Suprapubic skin (tissue), 4 donors: Measurements from ENCODE around the gene SAMD14. TPM values are rescaled to one million over a fixed set of nuclear protein-coding genes. Genes with fewer than 3 reads are reported as not detected.
A peak's percentile ranks its signal among the peaks of the same experiment; 100 is the strongest.

Experiments used
- DNase-seq, 2 donors: peaks; one replicate each; pipeline ENCODE4 v3.0.0-alpha.2; 2019; ENCODE audit warnings: low spot score in 2 of 2
- H3K27ac ChIP-seq: fragments of 200-600 bp; sonication (generic); one replicate; pipeline ENCODE4 v1.5.1; 2019
- H3K27me3 ChIP-seq: fragments of 200-600 bp; sonication (generic); one replicate; pipeline ENCODE4 v1.5.1; 2019
- H3K36me3 ChIP-seq: fragments of 200-600 bp; sonication (generic); one replicate; pipeline ENCODE4 v1.5.1; 2019
- H3K4me1 ChIP-seq: fragments of 200-600 bp; sonication (generic); one replicate; pipeline ENCODE4 v1.5.1; 2019
- H3K4me3 ChIP-seq: fragments of 200-600 bp; sonication (generic); one replicate; pipeline ENCODE4 v1.5.1; 2019; ENCODE audit warnings: mild to moderate bottlenecking
- H3K9me3 ChIP-seq: fragments of 200-600 bp; sonication (generic); one replicate; pipeline ENCODE4 v1.5.1; 2019
- CTCF ChIP-seq, 2 donors: fragments of 200-600 bp in 1 of 2; fragments of 450-650 bp in 1 of 2; sonication (generic) in 1 of 2; IDR thresholded peaks; one replicate each; pipeline ENCODE4 v1.5.1; 2016 to 2019; ENCODE audit warnings: antibody characterized with exemption in 2 of 2, mild to moderate bottlenecking in 1 of 2, moderate library complexity in 1 of 2
- EP300 ChIP-seq: sonication (generic); formaldehyde crosslinking; IDR thresholded peaks from one replicate; pipeline ENCODE4 v1.6.1; 2017; ENCODE audit warnings: antibody characterized with exemption
- POLR2A ChIP-seq, 2 donors: fragments of 450-650 bp; IDR thresholded peaks; one replicate each; pipeline ENCODE4 v1.6.1; 2017; ENCODE audit warnings: antibody characterized with exemption in 2 of 2, mild to moderate bottlenecking in 2 of 2, moderate library complexity in 2 of 2
- POLR2AphosphoS5 ChIP-seq, 3 donors: sonication (generic); formaldehyde crosslinking; IDR thresholded peaks; one replicate each; pipeline ENCODE4 v1.6.1; 2017; ENCODE audit warnings: antibody characterized with exemption in 3 of 3
- WGBS: methylation state at CpG from one replicate; pipeline ENCODE4 v1.1.5; 2018; 5-methylcytosine and 5-hydroxymethylcytosine counted together
- total RNA-seq, 4 donors: library from RNA; depleted of rRNA; stranded (reverse); fragments of >200 nt; gene quantifications; one replicate each; pipeline ENCODE4 v1.1.0, GENCODE V29; 2016

The SAMD14 gene
- total RNA-seq, 4 donors from 2014 or later: 0.68 TPM; not detected in 3

GRCh38 chr17:50118828-50119218, 11.1 kb downstream of the SAMD14 start:
- WGBS: 91% methylated on average over 4 of the region's 4 CpGs
- Histone ChIP-seq H3K27me3 (peaks cover 13% of the 10 kb centered on the region), H3K4me3 (no peak overlapping the region), H3K4me1 (peaks cover 9% of the 10 kb centered on the region), H3K27ac (no peak overlapping the region), H3K9me3 (no peaks in the 10 kb centered on the region), H3K36me3 (no peaks in the 10 kb centered on the region)
- TF ChIP-seq CTCF (IDR thresholded peaks at IDR 0.05) (no peak), POLR2A (IDR thresholded peaks at IDR 0.05) (no peak), EP300 (no peak), POLR2AphosphoS5 (IDR thresholded peaks at IDR 0.05) (no peak)
- no peak for DNase-seq

GRCh38 chr17:50118076-50118827, 11.7 kb downstream of the SAMD14 start:
- no peak for TF ChIP-seq POLR2AphosphoS5 (IDR thresholded peaks at IDR 0.05)
- TF ChIP-seq POLR2A (IDR thresholded peaks at IDR 0.05): no peak
- no peak for TF ChIP-seq CTCF (IDR thresholded peaks at IDR 0.05)
- no peak for TF ChIP-seq EP300
- H3K9me3 ChIP-seq: no peaks in the 10 kb centered on the region
- H3K4me1 ChIP-seq: peaks cover 11% of the 10 kb centered on the region
- H3K27ac ChIP-seq: no peak overlapping the region
- no peak overlapping the region for H3K4me3 ChIP-seq
- DNase-seq: no peak
- H3K27me3 ChIP-seq: peaks cover 13% of the 10 kb centered on the region
- WGBS: 81% methylated on average over 20 of the region's 23 CpGs
- H3K36me3 ChIP-seq: no peaks in the 10 kb centered on the region

GRCh38 chr17:50117202-50118051, 12.5 kb downstream of the SAMD14 start:
- DNase-seq: no peak
- no peaks in the 10 kb centered on the region for H3K36me3 ChIP-seq
- H3K27ac ChIP-seq: no peak overlapping the region
- 44% methylated on average over 4 of the region's 64 CpGs for WGBS
- H3K9me3 ChIP-seq: no peaks in the 10 kb centered on the region
- peaks cover 19% of the 10 kb centered on the region for H3K4me1 ChIP-seq
- peaks cover 13% of the 10 kb centered on the region for H3K27me3 ChIP-seq
- no peak for TF ChIP-seq POLR2AphosphoS5 (IDR thresholded peaks at IDR 0.05)
- peak; percentile 54 to 81 for TF ChIP-seq CTCF (IDR thresholded peaks at IDR 0.05)
- peak overlapping the region; percentile 30 for H3K4me3 ChIP-seq

GRCh38 chr17:50115756-50116155, 14.2 kb downstream of the SAMD14 start:
- no peak for TF ChIP-seq EP300
- no peak for TF ChIP-seq POLR2AphosphoS5 (IDR thresholded peaks at IDR 0.05)
- TF ChIP-seq CTCF (IDR thresholded peaks at IDR 0.05): no peak
- TF ChIP-seq POLR2A (IDR thresholded peaks at IDR 0.05): no peak
- no peaks in the 10 kb centered on the region for H3K9me3 ChIP-seq
- DNase-seq: no peak
- H3K4me1 ChIP-seq: peaks cover 34% of the 10 kb centered on the region
- H3K27ac ChIP-seq: no peak overlapping the region
- H3K36me3 ChIP-seq: no peaks in the 10 kb centered on the region
- 74% methylated on average over 14 of the region's 17 CpGs for WGBS
- peaks cover 13% of the 10 kb centered on the region for H3K27me3 ChIP-seq
- H3K4me3 ChIP-seq: no peak overlapping the region

- 23% methylated on average over 6 of the region's 6 CpGs for WGBS
- H3K27me3 ChIP-seq: peaks cover 13% of the 10 kb centered on the region
- no peak overlapping the region for H3K27ac ChIP-seq
- no peak for DNase-seq
- no peak for TF ChIP-seq POLR2A (IDR thresholded peaks at IDR 0.05)
- peak in 1 of 2 donors; percentile 55 for TF ChIP-seq CTCF (IDR thresholded peaks at IDR 0.05)
- H3K9me3 ChIP-seq: no peaks in the 10 kb centered on the region
- peaks cover 8% of the 10 kb centered on the region for H3K36me3 ChIP-seq
- H3K4me1 ChIP-seq: peaks cover 34% of the 10 kb centered on the region
- no peak overlapping the region for H3K4me3 ChIP-seq
Observed at GRCh38 chr17:50114849-50115357, 15.1 kb downstream of the SAMD14 start.
